ENCODE results near the gene MAF. TPM values are rescaled to one million over a fixed set of nuclear protein-coding genes. Genes with fewer than 3 reads are reported as not detected.

MAF gene
- total and polyA plus RNA-seq, 3 experiments from 2014 or later = 2.2 to 37.6 (median 36.7) TPM

DNA sequence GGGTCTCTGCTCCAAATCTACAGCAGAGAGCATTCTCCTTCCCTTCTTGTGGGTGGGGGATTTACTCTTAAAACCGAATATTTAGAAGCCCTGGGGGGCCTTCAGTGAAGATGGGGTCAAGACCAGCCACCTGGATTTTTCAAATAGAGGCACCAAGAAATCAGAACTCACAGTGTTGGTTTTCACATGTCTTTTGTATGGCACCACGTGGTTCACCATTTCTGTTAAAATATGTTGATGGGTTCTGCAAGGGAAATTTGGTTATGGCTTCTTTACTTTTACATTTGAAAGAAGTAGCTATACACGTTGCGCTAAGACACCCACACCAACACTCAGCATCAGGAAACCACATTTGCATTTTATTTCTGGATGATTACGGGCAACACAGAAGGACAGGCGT is 17.7 kb downstream of the MAF start:
- H3K36me3 Mint-ChIP-seq = peaks cover 0 to 4% (median 0%) of the 10 kb centered on the region in 3 donors
- H3K27ac Mint-ChIP-seq = no peak overlapping the region
- Histone ChIP-seq H3K27ac (ENCODE audit: low read depth, low read length) (no peak overlapping the region), H3K4me3 (ENCODE audit: low read length) (no peak overlapping the region), H3K27me3 (ENCODE audit: insufficient read depth, low read length, poor library complexity, severe bottlenecking) (no peaks in the 10 kb centered on the region), H3K36me3 (ENCODE audit: insufficient read depth, low read length) (no peaks in the 10 kb centered on the region), H3K4me1 (ENCODE audit: insufficient read depth, low read length) (no peaks in the 10 kb centered on the region), H3K9me3 (ENCODE audit: low read length) (no peaks in the 10 kb centered on the region)
- H3K9me3 Mint-ChIP-seq = no peaks in the 10 kb centered on the region
- ChIA-PET POLR2A (no interaction called here), CTCF (no interaction called here)
- H3K4me3 Mint-ChIP-seq = no peak overlapping the region
- H3K27me3 Mint-ChIP-seq = peaks cover 0 to 41% of the 10 kb centered on the region in 2 donors
- DNase-seq = no peak
- H3K4me1 Mint-ChIP-seq = no peaks in the 10 kb centered on the region

DNA sequence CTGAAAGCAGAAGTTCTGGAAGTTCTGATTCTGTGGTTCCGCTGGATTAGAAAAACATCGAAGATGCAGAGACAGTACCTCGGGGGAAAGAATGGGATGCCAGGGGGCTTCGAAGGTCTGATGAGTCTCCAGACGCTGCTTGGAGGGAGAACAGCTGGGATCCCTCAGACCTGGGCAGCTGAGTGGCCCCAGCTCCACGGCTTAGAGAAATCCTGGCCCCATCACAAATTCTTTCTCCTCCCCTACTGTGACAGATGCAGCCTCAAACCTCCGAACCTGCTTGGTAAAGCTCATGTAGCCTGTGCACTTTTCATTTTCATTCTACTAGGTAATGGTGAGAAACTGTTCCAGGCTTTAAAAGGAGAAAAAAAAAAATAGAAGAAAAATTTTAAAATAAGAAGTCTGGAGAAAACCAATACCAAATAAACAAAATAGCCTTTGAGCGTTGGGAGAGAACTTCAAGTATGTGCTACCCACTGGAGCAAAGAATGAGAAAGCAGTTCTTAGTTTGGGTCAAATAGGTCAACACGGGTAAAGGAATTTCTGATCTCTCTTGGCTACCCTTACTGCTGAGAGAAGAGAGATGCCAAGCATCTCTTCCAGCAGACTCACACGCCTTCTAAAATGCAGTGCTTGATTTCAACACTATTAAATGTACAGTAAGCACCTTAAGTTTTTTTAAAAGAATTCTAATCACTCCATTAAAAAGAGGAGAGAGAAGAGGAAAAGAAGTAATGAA is 19.9 kb downstream of the MAF start:
- H3K36me3 Mint-ChIP-seq = peaks cover 0 to 4% (median 0%) of the 10 kb centered on the region in 3 donors
- Histone ChIP-seq H3K4me3 (ENCODE audit: low read length) (no peak overlapping the region), H3K36me3 (ENCODE audit: insufficient read depth, low read length) (no peaks in the 10 kb centered on the region), H3K27me3 (ENCODE audit: insufficient read depth, low read length, poor library complexity, severe bottlenecking) (no peaks in the 10 kb centered on the region), H3K27ac (ENCODE audit: low read depth, low read length) (no peak overlapping the region), H3K4me1 (ENCODE audit: insufficient read depth, low read length) (no peaks in the 10 kb centered on the region), H3K9me3 (ENCODE audit: low read length) (no peaks in the 10 kb centered on the region)
- no peak overlapping the region for H3K27ac Mint-ChIP-seq
- H3K4me1 Mint-ChIP-seq = no peaks in the 10 kb centered on the region
- H3K4me3 Mint-ChIP-seq = no peak overlapping the region
- CTCF ChIA-PET = no interaction called here
- DNase-seq = no peak
- peaks cover 3 to 57% of the 10 kb centered on the region in 2 donors for H3K27me3 Mint-ChIP-seq
- POLR2A ChIA-PET = no interaction called here
- no peaks in the 10 kb centered on the region for H3K9me3 Mint-ChIP-seq

DNA sequence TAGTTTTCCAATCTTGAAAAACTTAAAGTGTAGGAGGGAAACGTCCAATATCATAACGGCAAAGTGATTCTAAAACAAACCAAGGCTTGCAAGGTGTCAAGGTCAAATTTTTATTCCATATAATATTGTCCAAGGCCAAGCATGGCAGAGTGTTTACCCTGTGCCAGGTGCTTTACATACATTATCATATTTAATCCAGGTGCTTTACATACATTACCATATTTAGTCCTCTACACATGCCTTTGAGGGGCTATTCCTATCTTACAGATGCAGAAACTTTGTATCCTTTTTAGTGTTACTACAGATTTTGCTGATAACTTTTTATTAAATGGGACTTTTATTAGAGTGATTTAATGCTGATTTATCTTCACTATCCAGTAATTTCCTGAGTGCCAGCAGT is 23.9 kb downstream of the MAF start:
- Histone ChIP-seq H3K4me1 (ENCODE audit: insufficient read depth, low read length) (no peaks in the 10 kb centered on the region), H3K27ac (ENCODE audit: low read depth, low read length) (no peak overlapping the region), H3K4me3 (ENCODE audit: low read length) (no peak overlapping the region), H3K27me3 (ENCODE audit: insufficient read depth, low read length, poor library complexity, severe bottlenecking) (no peaks in the 10 kb centered on the region), H3K36me3 (ENCODE audit: insufficient read depth, low read length) (no peaks in the 10 kb centered on the region), H3K9me3 (ENCODE audit: low read length) (no peaks in the 10 kb centered on the region)
- ChIA-PET CTCF (no interaction called here), POLR2A (no interaction called here)
- no peaks in the 10 kb centered on the region for H3K4me1 Mint-ChIP-seq
- no peak overlapping the region for H3K27ac Mint-ChIP-seq
- H3K9me3 Mint-ChIP-seq = no peaks in the 10 kb centered on the region
- no peak for DNase-seq
- H3K27me3 Mint-ChIP-seq = peaks cover 6 to 69% of the 10 kb centered on the region in 2 donors
- H3K4me3 Mint-ChIP-seq = no peak overlapping the region
- no peaks in the 10 kb centered on the region for H3K36me3 Mint-ChIP-seq

DNA sequence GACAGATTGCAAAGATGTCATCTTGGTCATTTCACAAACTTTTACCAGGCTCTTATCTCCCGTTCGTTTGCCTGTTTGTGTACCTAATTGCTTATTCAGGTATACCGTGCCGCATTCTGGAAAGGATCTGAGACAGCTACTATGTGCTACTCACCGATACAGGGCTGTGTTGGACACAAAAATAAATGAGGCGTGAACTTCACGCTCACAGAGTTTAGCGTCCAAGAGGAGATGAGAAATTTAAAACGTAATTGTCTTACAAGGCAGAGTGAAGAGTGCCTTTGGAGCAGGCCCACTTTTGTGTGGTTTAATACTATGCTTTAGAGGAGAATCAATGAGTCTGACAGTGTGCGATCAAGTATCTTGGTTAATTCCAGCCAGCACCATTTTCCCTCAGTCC is 26.7 kb downstream of the MAF start:
- Mint-ChIP-seq H3K9me3 (no peaks in the 10 kb centered on the region), H3K36me3 (no peaks in the 10 kb centered on the region), H3K4me3 (no peak overlapping the region), H3K4me1 (no peaks in the 10 kb centered on the region), H3K27ac (no peak overlapping the region), H3K27me3 (peaks cover 8 to 66% of the 10 kb centered on the region in 2 donors)
- Histone ChIP-seq H3K4me3 (ENCODE audit: low read length) (no peak overlapping the region), H3K27me3 (ENCODE audit: insufficient read depth, low read length, poor library complexity, severe bottlenecking) (no peaks in the 10 kb centered on the region), H3K36me3 (ENCODE audit: insufficient read depth, low read length) (no peaks in the 10 kb centered on the region), H3K9me3 (ENCODE audit: low read length) (no peaks in the 10 kb centered on the region), H3K4me1 (ENCODE audit: insufficient read depth, low read length) (no peaks in the 10 kb centered on the region), H3K27ac (ENCODE audit: low read depth, low read length) (no peak overlapping the region)
- ChIA-PET POLR2A (no interaction called here), CTCF (no interaction called here)
- no peak for DNase-seq

DNA sequence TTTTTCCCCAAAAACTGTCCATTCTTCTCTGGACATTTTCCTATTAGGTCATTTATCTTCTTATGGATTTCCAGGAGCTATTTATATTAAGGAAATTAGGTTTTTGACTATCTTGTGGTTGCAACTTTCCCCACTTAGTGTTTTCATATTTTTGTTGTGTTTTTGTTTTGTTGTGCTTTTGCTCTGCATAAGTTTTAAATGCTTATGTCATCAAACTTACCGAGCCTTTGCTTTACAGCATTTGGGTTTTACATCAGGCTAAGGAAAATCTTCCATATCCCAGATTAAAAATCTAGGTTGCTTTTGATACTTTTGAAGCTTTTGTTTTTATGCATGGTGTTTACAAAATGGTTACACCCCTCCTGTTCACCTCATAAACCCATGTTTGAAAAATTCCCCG is 27.5 kb downstream of the MAF start:
- H3K27ac ChIP-seq (ENCODE audit: low read depth, low read length) = no peak overlapping the region
- H3K4me1 Mint-ChIP-seq = no peaks in the 10 kb centered on the region
- no peaks in the 10 kb centered on the region for H3K36me3 ChIP-seq (ENCODE audit: insufficient read depth, low read length)
- no peaks in the 10 kb centered on the region for H3K9me3 Mint-ChIP-seq
- H3K4me1 ChIP-seq (ENCODE audit: insufficient read depth, low read length) = no peaks in the 10 kb centered on the region
- H3K27me3 Mint-ChIP-seq = peaks cover 8 to 60% of the 10 kb centered on the region in 2 donors
- H3K4me3 Mint-ChIP-seq = no peak overlapping the region
- H3K36me3 Mint-ChIP-seq = no peaks in the 10 kb centered on the region
- H3K9me3 ChIP-seq (ENCODE audit: low read length) = no peaks in the 10 kb centered on the region
- H3K4me3 ChIP-seq (ENCODE audit: low read length) = no peak overlapping the region
- CTCF ChIA-PET = no interaction called here
- POLR2A ChIA-PET = no interaction called here
- no peaks in the 10 kb centered on the region for H3K27me3 ChIP-seq (ENCODE audit: insufficient read depth, low read length, poor library complexity, severe bottlenecking)
- DNase-seq = no peak
- no peak overlapping the region for H3K27ac Mint-ChIP-seq

DNA sequence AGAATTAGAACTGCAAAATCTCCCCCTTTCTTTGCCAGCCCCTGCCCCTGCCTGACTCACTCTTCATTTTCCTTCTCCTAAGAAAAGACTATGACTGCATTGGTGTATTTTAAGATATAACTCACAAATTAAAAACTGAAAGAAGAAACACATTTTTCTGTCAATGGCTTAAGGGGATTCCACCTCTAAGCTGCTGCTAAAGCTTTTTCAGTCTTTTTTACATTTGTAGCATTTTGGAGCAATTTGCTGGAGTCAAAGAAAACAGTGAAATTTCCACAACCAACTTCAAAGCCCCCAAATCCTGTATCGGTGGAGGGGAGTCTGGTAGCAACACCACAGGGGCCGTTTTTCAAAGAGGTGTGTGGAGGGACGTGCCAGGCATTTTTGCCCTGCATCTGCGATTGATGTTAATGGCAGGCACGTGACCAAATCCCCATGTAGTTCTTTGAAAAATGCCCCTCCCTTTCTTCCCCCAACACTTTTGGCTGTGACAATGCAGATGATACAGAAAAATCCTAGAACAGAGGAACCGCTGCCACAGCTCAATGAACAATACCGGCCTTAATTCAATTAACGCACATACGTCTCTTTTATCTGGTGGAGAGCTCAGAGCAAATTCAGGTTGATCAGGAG is 28.5 kb downstream of the MAF start:
- DNase-seq = no peak
- no peaks in the 10 kb centered on the region for H3K36me3 ChIP-seq (ENCODE audit: insufficient read depth, low read length)
- Mint-ChIP-seq H3K27ac (no peak overlapping the region), H3K4me1 (no peaks in the 10 kb centered on the region), H3K27me3 (peaks cover 8 to 49% of the 10 kb centered on the region in 2 donors), H3K36me3 (no peaks in the 10 kb centered on the region), H3K9me3 (no peaks in the 10 kb centered on the region), H3K4me3 (no peak overlapping the region)
- no peak overlapping the region for H3K27ac ChIP-seq (ENCODE audit: low read depth, low read length)
- no peak overlapping the region for H3K4me3 ChIP-seq (ENCODE audit: low read length)
- H3K9me3 ChIP-seq (ENCODE audit: low read length) = no peaks in the 10 kb centered on the region
- no peaks in the 10 kb centered on the region for H3K4me1 ChIP-seq (ENCODE audit: insufficient read depth, low read length)
- H3K27me3 ChIP-seq (ENCODE audit: insufficient read depth, low read length, poor library complexity, severe bottlenecking) = no peaks in the 10 kb centered on the region
- POLR2A ChIA-PET = interaction anchor here (0.6 kb wide), 1 partner anchor 1949 kb away, joined by 3 read pairs; no protein-coding TSS in a partner anchor
- CTCF ChIA-PET = no interaction called here

DNA sequence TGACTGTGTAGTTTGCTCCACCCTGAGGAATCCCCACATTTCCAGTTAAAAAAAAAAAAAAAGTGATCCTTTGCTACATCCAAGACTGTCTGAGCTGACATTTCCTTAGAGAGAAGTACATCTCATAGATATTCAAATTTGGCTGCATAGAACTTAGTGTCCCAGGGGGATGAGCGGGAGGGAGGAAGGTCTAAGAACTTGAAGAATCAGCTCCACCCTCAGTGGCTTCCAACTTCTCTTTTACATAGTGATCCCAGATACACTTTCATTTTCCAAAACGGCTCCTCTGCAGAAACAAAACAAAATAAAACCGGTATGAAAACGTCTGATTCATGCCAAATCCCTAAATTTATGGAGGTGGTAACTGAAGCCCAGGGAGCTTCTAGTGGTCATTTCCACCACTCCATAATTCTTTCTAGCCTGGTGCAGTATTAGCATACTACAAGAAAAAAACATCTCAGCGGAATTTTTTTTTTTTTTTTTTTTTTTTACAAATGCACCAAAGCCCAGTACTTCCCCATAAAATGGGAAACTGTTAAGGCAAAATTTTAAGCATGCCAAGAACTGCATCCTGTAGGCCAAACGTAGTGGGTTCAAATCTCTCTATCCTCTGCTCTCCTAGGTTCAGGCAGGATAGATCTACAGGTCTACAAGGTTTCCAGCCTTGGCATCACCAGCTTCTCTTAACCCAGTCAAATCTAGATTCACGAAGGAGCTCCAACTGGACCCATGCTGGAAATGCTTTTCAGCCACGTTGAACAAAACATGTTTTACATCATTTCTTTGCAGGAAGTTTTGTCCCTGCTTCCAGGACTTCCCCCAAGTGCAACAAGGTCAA is 29.3 kb downstream of the MAF start:
- Histone ChIP-seq H3K27me3 (ENCODE audit: insufficient read depth, low read length, poor library complexity, severe bottlenecking) (no peaks in the 10 kb centered on the region), H3K4me1 (ENCODE audit: insufficient read depth, low read length) (no peaks in the 10 kb centered on the region), H3K27ac (ENCODE audit: low read depth, low read length) (no peak overlapping the region), H3K9me3 (ENCODE audit: low read length) (no peaks in the 10 kb centered on the region), H3K36me3 (ENCODE audit: insufficient read depth, low read length) (no peaks in the 10 kb centered on the region), H3K4me3 (ENCODE audit: low read length) (no peak overlapping the region)
- H3K27me3 Mint-ChIP-seq = peaks cover 7 to 42% of the 10 kb centered on the region in 2 donors
- no peak for DNase-seq
- POLR2A ChIA-PET = no interaction called here
- CTCF ChIA-PET = interaction anchor here (1.0 kb wide), 1 partner anchor 11 kb away, joined by 3 read pairs; no protein-coding TSS in a partner anchor
- H3K27ac Mint-ChIP-seq = no peak overlapping the region
- no peaks in the 10 kb centered on the region for H3K36me3 Mint-ChIP-seq
- no peaks in the 10 kb centered on the region for H3K4me1 Mint-ChIP-seq
- H3K9me3 Mint-ChIP-seq = no peaks in the 10 kb centered on the region
- H3K4me3 Mint-ChIP-seq = no peak overlapping the region

DNA sequence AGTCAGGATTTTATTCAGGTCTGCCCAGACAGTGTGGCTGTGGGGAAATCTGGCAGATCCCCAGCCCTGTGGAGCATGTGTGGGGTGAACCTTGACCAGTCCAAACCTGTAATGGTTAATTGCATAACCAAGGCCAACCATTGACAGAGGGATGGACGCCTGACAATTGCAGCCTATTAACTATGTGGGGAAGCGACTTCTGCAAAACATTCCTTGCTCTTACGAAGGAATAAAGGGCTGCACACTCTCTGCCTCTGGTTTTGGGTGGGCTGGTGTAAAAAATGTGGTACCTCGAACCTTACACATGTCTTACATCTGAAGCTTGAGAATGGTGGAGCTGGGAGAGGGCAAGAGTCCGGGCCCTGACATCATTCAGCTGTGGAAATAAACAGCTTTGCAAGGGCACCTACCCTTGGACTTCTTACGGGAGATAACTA is 35.8 kb downstream of the MAF start:
- no peak overlapping the region for H3K27ac Mint-ChIP-seq
- H3K27ac ChIP-seq (ENCODE audit: low read depth, low read length) = no peak overlapping the region
- ChIA-PET POLR2A (no interaction called here), CTCF (no interaction called here)
- H3K9me3 ChIP-seq (ENCODE audit: low read length) = no peaks in the 10 kb centered on the region
- H3K4me3 ChIP-seq (ENCODE audit: low read length) = no peak overlapping the region
- no peak overlapping the region for H3K4me3 Mint-ChIP-seq
- no peaks in the 10 kb centered on the region for H3K27me3 ChIP-seq (ENCODE audit: insufficient read depth, low read length, poor library complexity, severe bottlenecking)
- no peaks in the 10 kb centered on the region for H3K36me3 Mint-ChIP-seq
- no peaks in the 10 kb centered on the region for H3K9me3 Mint-ChIP-seq
- DNase-seq = no peak
- peaks cover 6 to 23% of the 10 kb centered on the region in 2 donors for H3K27me3 Mint-ChIP-seq
- no peaks in the 10 kb centered on the region for H3K4me1 Mint-ChIP-seq
- H3K4me1 ChIP-seq (ENCODE audit: insufficient read depth, low read length) = no peaks in the 10 kb centered on the region
- no peaks in the 10 kb centered on the region for H3K36me3 ChIP-seq (ENCODE audit: insufficient read depth, low read length)
